ENCODE measurements around the gene STARD8.
"Not testable (repeated sequence)": the region's sequence is repeated elsewhere in the genome, so short reads cannot be mapped to it uniquely, and the experiment has no call there.

The STARD8 gene

DNA sequence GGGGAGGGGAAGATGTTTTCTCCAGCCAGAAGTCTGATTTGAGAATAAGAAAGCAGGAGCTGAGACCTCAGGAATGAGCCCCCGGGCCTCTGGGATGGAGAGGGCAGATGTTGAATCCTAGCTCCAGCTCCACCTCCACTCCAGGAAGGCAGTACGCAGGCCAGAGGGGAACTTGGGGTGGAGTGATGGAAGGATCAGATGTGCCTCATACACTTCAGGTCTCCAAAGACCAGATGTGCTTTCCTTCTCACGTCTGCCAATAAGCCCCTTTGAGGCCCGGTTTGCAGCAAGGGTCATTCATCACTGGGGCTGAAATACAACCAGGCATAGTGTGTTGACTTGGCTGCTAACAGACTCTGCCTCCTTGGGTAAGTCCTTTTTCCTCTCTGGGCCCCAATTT lies 28.1 kb downstream of the STARD8 start:
- Mint-ChIP-seq H3K27me3 (no peaks in the 10 kb centered on the region), H3K36me3 (ENCODE audit: low read depth) (no peaks in the 10 kb centered on the region), H3K27ac (no peak overlapping the region), H3K4me1 (ENCODE audit: low read depth) (no peaks in the 10 kb centered on the region), H3K4me3 (no peak overlapping the region), H3K9me3 (no peaks in the 10 kb centered on the region)

DNA sequence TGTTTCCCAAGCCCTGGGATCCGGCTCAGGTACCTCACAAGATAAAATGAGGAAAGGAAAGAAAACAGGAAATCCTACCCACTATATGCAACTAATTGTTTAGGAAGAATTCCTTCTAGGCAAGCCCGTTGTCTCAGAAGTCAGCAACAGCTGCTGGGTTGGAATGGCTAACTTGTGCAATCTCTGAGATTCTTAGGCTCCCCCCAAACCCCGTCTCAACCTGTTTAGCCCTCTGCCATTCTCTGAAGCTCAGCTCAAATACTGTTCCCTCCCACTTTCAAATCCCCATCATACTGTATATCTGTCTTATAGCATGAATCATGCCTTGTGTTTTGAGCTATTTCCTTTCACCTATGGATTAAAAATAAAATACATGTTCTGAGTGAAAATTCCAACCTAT lies 28.9 kb downstream of the STARD8 start:
- Mint-ChIP-seq H3K4me3 (no peak overlapping the region), H3K9me3 (no peaks in the 10 kb centered on the region), H3K27ac (no peak overlapping the region), H3K36me3 (ENCODE audit: low read depth) (no peaks in the 10 kb centered on the region), H3K4me1 (ENCODE audit: low read depth) (no peaks in the 10 kb centered on the region), H3K27me3 (no peaks in the 10 kb centered on the region)

DNA sequence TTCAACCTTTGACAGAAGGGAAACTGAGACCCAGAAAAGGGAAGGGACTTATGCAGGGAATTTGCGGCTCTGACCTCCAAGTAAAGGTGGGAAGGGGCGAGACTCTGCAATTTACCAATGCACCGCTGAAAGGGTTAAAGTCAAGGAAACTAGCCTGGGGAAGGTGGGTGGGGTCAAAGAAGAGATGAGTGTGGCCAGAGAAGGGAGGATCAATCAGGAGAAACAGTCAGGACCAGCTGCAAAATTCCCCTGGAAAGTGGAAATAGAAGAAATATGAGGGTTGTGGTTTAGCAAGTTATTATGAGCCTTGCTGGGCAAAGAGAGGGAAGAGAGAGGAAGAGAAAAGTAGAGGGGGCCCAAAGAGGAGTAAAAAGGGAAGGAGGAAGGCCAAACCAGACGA lies 30.5 kb downstream of the STARD8 start:
- H3K27ac Mint-ChIP-seq, result no peak overlapping the region

DNA sequence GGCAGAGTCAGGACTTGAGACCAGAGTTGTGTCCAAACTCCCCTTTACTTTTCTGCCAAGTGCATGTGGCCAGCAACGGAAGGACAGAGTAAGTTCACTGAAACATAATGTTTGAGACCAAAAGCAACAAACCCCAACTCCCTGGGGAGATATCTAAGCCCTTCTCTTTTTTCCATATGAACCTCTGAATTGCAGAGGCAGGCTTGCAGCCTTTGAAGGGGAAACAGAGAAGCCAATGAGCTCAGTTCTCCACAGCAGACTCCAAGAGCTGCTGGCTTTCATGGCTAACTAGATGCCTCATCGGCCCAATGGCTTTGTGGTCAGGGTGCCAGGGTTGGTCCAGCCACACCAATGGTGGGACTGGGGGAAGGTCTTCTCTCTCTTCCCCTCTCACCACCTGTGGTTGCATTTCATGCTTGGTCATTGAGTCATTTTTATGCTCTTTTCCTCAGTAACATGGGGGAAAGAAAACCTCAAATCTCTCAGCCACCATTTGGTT lies 34.0 kb downstream of the STARD8 start:
- Mint-ChIP-seq H3K27ac (no peak overlapping the region), H3K27me3 (peaks cover 8% of the 10 kb centered on the region), H3K4me3 (no peak overlapping the region), H3K36me3 (ENCODE audit: low read depth) (no peaks in the 10 kb centered on the region), H3K4me1 (ENCODE audit: low read depth) (peaks cover 24% of the 10 kb centered on the region), H3K9me3 (no peaks in the 10 kb centered on the region)

More for the DNA sequence above, 30.5 kb downstream of the STARD8 start:
- peaks cover 4% of the 10 kb centered on the region for H3K4me1 Mint-ChIP-seq (ENCODE audit: low read depth)
- H3K4me3 Mint-ChIP-seq, result no peak overlapping the region
- no peaks in the 10 kb centered on the region for H3K9me3 Mint-ChIP-seq
- H3K27me3 Mint-ChIP-seq, result no peaks in the 10 kb centered on the region
- H3K36me3 Mint-ChIP-seq (ENCODE audit: low read depth), result no peaks in the 10 kb centered on the region

DNA sequence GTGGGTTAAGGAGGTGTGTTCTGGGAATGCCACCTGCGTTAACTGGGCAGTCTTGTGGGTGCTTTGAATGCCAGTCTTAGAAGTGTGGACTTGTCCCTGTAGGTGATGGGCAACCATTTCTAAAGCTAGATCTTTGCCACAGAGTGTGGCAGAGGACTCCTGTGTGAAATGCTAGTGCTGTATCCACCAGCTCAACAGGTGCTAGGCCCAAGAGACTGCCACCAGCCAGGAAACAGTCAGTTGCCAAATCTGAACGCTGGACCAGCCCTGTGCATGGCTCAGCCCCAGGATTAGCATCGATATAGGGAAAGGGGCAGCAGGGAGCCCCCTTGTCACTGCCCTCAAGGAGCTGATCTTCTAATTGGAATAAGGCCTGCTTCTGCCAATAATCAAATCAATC lies 35.3 kb downstream of the STARD8 start:
- peaks cover 12% of the 10 kb centered on the region for H3K27me3 Mint-ChIP-seq
- no peaks in the 10 kb centered on the region for H3K9me3 Mint-ChIP-seq
- peaks cover 28% of the 10 kb centered on the region for H3K4me1 Mint-ChIP-seq (ENCODE audit: low read depth)
- no peak overlapping the region for H3K27ac Mint-ChIP-seq
- H3K36me3 Mint-ChIP-seq (ENCODE audit: low read depth), result no peaks in the 10 kb centered on the region
- no peak overlapping the region for H3K4me3 Mint-ChIP-seq

DNA sequence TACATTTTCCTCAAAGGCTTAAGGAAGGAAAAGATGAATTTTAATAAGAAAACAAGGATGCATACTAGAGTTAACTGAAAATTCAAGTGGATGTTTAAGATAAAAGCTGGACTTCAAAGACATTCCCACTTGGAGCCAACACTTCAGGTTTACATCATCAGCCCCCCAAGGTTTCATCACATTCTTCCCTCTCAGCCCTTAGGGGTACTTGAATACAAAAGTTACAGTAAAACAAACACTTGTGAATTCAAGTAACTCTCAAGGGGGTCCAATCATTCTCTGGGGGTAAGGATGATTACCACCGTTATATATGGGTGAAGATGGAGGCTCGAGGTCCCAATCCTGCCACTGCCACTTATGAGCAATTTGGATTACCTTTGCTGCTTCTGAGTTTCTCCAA lies 36.1 kb downstream of the STARD8 start:
- Mint-ChIP-seq H3K27me3 (peaks cover 12% of the 10 kb centered on the region), H3K27ac (no peak overlapping the region), H3K4me1 (ENCODE audit: low read depth) (peaks cover 28% of the 10 kb centered on the region), H3K9me3 (no peaks in the 10 kb centered on the region), H3K4me3 (no peak overlapping the region), H3K36me3 (ENCODE audit: low read depth) (no peaks in the 10 kb centered on the region)

DNA sequence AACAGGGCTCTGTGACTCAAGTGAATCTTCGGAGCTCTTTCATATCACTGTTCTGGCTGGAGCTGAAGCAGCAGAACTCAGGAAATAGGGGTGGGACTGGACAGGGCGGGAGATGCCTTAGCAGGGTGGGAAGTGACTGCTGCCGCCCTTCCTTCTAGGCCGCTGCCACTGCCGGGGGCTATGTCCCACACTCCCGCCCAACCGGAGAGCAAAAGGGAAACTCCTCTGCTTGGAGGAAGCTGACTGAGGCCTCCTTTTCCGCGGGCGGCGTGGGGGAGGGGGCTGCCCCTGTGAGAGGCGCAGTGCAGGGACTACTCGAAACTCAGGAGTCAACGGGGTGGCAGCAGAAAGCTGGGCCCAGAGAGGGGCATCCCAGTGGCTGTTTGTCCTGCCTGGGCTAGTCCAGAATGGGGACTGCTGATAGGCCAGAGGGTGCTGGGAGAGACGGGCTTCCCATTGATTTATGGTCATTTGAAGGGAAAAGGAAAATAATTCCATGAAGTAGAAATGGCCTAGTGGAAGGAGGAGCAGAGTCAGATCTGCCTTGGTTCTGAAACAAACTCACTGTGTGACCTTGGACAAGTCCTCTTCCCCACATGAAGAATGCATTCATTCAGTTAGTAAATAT lies 36.9 kb downstream of the STARD8 start:
- peaks cover 12% of the 10 kb centered on the region for H3K27me3 Mint-ChIP-seq
- no peaks in the 10 kb centered on the region for H3K9me3 Mint-ChIP-seq
- no peak overlapping the region for H3K4me3 Mint-ChIP-seq

DNA sequence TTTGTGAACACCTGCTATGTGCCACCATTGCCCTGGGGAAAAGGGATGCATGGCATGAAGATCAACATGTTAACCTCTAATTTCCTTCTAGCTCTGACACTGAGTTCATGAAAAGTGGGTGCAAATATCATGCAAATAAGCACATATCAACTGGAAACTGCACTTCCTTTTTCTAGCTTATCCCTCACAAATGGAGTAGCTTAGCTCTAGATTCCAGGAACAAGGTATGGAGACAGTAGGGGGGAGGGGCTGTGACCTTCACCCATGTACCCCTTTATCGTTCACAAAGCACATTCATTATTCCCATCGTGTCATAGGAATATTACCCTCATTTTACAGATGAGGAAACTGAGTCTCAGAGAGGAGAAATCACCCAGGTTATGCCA lies 37.4 kb downstream of the STARD8 start:
- no peak overlapping the region for H3K27ac Mint-ChIP-seq
- H3K27me3 Mint-ChIP-seq, result peaks cover 12% of the 10 kb centered on the region
- H3K9me3 Mint-ChIP-seq, result no peaks in the 10 kb centered on the region
- H3K36me3 Mint-ChIP-seq (ENCODE audit: low read depth), result no peaks in the 10 kb centered on the region
- H3K4me1 Mint-ChIP-seq (ENCODE audit: low read depth), result peaks cover 28% of the 10 kb centered on the region
- H3K4me3 Mint-ChIP-seq, result no peak overlapping the region

More for the DNA sequence above, 36.9 kb downstream of the STARD8 start:
- no peaks in the 10 kb centered on the region for H3K36me3 Mint-ChIP-seq (ENCODE audit: low read depth)
- H3K27ac Mint-ChIP-seq, result no peak overlapping the region
- H3K4me1 Mint-ChIP-seq (ENCODE audit: low read depth), result peaks cover 28% of the 10 kb centered on the region

DNA sequence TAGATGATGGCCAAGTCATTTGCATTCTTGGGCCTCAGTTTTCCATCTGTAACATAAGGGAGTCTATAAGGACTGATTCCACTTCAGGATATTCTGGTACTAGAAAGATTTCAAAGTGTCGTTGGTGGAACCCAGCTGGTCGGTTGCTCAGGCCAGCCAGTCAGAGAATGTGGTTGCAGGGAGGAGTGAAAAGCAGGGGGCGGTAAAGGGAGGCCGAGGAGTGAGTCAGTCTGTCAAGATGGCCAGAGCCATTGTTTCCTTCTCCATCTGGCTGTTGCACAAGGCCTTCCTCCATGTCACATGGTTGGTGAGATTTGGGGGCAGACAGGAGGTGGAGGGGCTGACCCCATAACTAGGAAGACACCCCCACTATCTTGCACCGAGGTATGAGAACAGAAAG lies 38.2 kb downstream of the STARD8 start:
- Mint-ChIP-seq H3K4me1 (ENCODE audit: low read depth) (peaks cover 28% of the 10 kb centered on the region), H3K36me3 (ENCODE audit: low read depth) (no peaks in the 10 kb centered on the region), H3K27me3 (peaks cover 12% of the 10 kb centered on the region), H3K4me3 (peak overlapping the region; percentile 56), H3K27ac (no peak overlapping the region), H3K9me3 (no peaks in the 10 kb centered on the region)

DNA sequence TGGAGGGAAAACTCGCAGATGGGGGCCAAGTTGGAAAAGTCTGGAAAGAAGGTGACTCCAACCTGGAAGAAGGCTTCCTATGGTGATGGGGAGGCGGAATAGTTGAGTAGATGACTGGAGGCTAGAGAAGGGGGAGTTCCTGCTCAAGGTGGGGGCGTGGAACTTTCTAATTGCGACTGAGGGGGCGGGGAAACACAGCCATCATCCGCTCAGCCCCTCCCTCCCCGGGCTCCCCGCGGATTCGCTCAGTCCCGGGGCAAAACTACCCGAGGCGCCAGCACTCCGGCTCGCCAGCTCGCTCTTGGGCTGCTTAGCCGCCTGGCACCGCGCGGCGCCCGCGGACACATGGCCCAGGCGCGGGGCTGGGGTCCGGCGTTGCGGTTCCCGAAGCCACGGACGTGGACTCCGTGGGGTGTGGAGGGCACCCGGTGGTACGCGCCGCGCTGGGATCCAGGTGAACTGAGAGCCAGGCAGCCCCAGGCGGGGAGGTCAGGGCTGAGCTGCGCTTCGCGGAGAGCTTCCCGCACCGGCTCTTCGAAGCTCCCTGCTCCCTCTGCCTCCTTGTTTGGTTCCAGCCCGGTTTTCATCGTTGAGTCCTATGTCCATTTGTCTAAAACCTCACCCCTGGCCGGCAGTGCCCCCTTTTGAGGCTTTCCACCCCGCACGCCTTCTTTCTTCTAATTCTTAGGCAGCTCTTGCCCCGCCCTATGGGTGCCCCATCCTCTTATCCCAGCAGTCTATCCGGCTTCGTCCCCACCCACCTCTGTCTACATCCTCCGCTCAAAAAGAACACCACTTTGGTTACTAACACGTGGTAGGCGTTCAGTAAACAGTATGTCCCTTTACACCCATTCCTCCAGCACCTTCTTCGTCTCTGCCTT lies 38.9 kb downstream of the STARD8 start:
- H3K27me3 Mint-ChIP-seq, result peaks cover 12% of the 10 kb centered on the region
- no peaks in the 10 kb centered on the region for H3K9me3 Mint-ChIP-seq
- H3K27ac Mint-ChIP-seq, result no peak overlapping the region
- peaks cover 28% of the 10 kb centered on the region for H3K4me1 Mint-ChIP-seq (ENCODE audit: low read depth)
- no peaks in the 10 kb centered on the region for H3K36me3 Mint-ChIP-seq (ENCODE audit: low read depth)
- H3K4me3 Mint-ChIP-seq, result peak overlapping the region; percentile 62

DNA sequence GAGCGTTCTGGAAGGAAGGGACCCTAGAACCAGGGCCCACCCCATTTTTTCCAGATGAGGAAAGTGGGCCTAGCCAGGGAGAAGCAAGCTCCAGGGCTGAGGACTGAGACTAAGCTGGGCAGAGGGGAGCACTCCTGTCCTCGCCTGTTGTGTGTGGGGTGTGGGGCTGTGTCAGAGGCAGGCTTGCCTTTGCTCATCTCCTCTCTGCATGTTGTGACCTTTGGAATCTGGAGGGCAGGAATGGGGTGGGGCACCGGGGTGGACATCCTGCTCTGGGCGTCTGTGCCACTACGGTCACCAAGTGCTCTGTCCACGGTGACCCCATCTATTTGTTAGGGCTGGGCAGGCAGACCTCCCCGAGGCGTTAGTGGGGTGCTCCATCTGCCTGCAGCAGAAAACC lies 41.5 kb downstream of the STARD8 start:
- H3K27me3 Mint-ChIP-seq, result peaks cover 12% of the 10 kb centered on the region
- H3K4me3 Mint-ChIP-seq; H3K9me3 Mint-ChIP-seq; H3K27ac Mint-ChIP-seq; H3K36me3 Mint-ChIP-seq (ENCODE audit: low read depth): not testable (repeated sequence)
- H3K4me1 Mint-ChIP-seq (ENCODE audit: low read depth), result peaks cover 24% of the 10 kb centered on the region

DNA sequence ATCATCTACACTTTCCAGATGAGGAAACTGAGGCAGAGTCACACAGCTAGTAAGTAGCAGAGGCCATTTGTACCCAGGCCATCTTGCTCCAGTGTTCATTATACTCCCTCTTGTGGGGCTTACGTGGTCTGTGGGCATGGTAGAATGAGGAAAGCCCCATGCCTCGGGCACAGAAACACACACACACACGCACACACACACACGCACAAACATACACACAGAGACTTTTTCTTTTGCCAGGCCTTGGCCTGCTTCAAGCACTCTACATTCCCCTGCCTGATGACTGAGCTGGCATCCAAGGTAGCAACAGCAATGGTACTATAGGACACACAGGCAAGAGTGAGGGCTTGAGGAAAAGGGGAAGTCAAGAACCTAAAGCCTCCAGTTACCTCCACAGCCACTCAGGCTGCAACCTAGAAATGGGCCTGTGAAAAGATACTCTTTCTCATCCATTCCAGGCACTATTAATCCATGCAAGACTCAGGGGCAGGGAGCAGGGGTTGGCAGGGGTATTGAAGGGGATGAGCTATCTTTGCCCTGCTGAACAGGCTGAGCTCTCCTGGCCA lies 43.6 kb downstream of the STARD8 start:
- Mint-ChIP-seq H3K9me3 (no peaks in the 10 kb centered on the region), H3K4me1 (ENCODE audit: low read depth) (peaks cover 14% of the 10 kb centered on the region), H3K27me3 (peaks cover 9% of the 10 kb centered on the region), H3K36me3 (ENCODE audit: low read depth) (no peaks in the 10 kb centered on the region), H3K27ac (no peak overlapping the region), H3K4me3 (no peak overlapping the region)

DNA sequence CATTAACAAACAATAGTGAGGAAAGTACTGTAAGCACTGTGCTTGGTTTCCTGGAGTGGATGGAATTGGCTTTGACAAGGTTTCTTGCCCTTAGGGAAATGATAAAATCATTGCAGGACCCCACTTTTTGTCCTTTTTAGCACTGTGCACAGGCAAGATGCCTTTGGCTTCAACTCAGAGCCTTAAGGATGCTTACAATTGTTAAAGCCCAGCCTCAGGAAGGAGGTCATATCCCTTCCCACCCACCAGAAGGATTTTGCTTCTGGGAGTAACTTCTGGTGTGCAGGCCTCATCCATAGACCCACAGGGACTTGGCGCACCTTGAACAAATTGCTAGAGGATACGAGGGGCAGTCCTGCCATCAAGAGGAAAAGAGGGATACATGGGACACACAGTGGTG lies 44.5 kb downstream of the STARD8 start:
- Mint-ChIP-seq H3K27me3 (peaks cover 5% of the 10 kb centered on the region), H3K9me3 (no peaks in the 10 kb centered on the region), H3K27ac (no peak overlapping the region), H3K4me3 (no peak overlapping the region), H3K36me3 (ENCODE audit: low read depth) (no peaks in the 10 kb centered on the region), H3K4me1 (ENCODE audit: low read depth) (peaks cover 9% of the 10 kb centered on the region)

DNA sequence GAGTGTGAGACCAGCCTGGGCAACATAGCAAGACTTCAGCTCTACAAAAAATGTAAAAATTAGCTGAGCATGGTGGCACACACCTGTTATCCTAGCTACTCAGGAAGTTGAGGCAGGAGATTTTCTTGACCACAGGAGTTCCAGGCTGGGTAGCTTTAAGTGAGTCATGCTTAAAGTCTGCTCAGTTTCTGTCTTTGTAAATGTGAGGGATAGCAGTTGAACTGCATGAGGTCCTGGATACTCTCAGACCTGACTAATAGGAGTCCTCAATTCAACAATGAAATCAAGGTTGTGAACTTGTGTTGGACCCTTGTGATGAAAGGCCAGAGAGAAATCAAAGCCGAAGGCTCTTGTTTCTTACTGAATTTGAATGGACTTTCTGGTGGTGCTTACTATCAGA lies 45.2 kb downstream of the STARD8 start:
- Mint-ChIP-seq H3K27me3 (peaks cover 5% of the 10 kb centered on the region), H3K27ac (no peak overlapping the region), H3K4me3 (no peak overlapping the region), H3K9me3 (no peaks in the 10 kb centered on the region), H3K4me1 (ENCODE audit: low read depth) (peaks cover 9% of the 10 kb centered on the region), H3K36me3 (ENCODE audit: low read depth) (no peaks in the 10 kb centered on the region)
